HUES48 (cell line): ENCODE measurements around the gene CUL4A.
"Not testable (repeated sequence)": the region's sequence is repeated elsewhere in the genome, so short reads cannot be mapped to it uniquely, and the experiment has no call there.

Experiments
- H3K27ac ChIP-seq: one replicate; pipeline ENCODE4 v1.7.0; 2013; ENCODE audit warnings: low read depth, low read length, inconsistent platforms
- H3K27me3 ChIP-seq: 2 replicates; pipeline ENCODE4 v1.6.1; 2013; ENCODE audit warnings: mild to moderate bottlenecking, low read length; ENCODE audit not compliant: control insufficient read depth, insufficient read depth
- H3K36me3 ChIP-seq: 2 replicates; pipeline ENCODE4 v1.6.1; 2013; ENCODE audit warnings: low read length; ENCODE audit not compliant: control insufficient read depth, insufficient read depth
- H3K4me1 ChIP-seq: 2 replicates; pipeline ENCODE4 v1.6.1; 2013; ENCODE audit warnings: mild to moderate bottlenecking, low read length; ENCODE audit not compliant: control insufficient read depth, insufficient read depth
- H3K4me3 ChIP-seq: 2 replicates; pipeline ENCODE4 v1.5.1; 2013; ENCODE audit warnings: mild to moderate bottlenecking, low read depth, low read length
- H3K9ac ChIP-seq: 2 replicates; pipeline ENCODE4 v1.6.1; 2013; ENCODE audit warnings: mild to moderate bottlenecking, low read depth, low read length, moderate library complexity
- H3K9me3 ChIP-seq: 2 replicates; pipeline ENCODE4 v1.6.1; 2013; ENCODE audit warnings: low read length; ENCODE audit not compliant: control insufficient read depth, insufficient read depth

CUL4A gene

DNA sequence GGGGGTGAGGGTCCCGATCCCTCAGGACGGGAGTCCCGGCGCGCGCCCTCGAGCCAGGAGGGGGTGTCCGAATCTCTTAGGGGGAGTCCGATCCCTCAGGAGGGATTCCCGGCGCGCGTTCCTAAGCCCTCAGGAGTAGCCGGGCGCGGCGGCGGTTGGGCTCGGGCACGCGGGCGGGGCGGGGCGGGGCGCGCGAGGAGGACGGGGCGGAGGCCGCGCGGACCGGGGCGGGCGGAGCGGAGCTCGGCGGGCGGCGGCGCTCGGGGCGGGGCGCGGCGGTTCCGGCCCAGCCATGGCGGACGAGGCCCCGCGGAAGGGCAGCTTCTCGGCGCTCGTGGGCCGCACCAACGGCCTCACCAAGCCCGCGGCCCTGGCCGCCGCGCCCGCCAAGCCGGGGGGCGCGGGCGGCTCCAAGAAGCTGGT is at the start of gene CUL4A:
Gene CUL4A, plus strand, starts transcription at position 278 of the 423 bp plus-strand sequence. Its CDS starts 15 bp downstream, at position 293.
- Histone ChIP-seq H3K27ac (peak within 1 kb of the TSS; percentile 99), H3K4me1 (peaks cover 27% of the 10 kb centered on the region), H3K36me3 (peaks cover 36% of the 10 kb centered on the region), H3K9ac (peak within 1 kb of the TSS; percentile 98), H3K27me3 (no peaks in the 10 kb centered on the region), H3K4me3 (peak within 1 kb of the TSS; percentile 80), H3K9me3 (no peaks in the 10 kb centered on the region)

DNA sequence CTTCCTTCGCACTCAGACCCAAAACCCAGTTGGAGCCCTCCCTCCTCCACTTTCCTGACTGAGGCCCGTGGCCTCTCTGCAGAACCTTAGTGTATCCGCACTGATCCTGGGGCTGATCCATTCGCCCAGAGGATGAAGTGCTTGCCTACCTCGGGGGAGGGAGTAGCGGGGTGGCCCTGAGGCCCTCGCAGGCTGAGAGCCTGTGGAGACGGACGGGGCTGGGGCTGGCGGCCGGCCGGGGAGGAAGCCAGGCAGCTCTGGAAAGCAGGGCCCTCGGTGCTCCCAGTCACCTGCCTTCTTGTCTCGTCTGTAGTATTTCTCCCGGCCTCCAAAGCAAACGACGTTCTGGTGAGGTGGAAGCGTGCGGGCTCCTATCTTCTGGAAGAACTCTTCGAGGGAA is 49.7 kb upstream of the CUL4A start:
- no peaks in the 10 kb centered on the region for H3K27me3 ChIP-seq
- H3K36me3 ChIP-seq: no peaks in the 10 kb centered on the region

DNA sequence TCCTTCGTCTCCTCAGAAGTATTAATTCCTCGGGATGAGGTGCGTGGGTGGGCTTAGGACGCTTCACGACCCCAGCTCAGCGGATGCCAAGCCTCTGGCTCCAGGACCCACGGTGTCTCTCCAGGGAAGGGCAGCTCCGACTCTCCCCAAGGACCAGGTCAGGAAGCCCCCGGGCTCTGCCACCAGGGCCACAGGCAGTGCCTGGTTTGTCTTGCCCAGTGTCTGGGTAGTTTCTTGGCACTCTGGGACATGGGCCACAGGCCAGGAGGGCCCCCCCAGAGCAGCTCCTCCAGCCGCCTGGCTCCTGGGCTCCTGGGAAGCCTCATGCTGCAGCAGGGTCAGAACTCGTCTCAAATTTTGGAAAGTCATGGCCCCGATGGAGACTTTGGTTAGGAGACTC is 48.4 kb upstream of the CUL4A start:
- Histone ChIP-seq H3K27ac (no peak overlapping the region), H3K9me3 (no peaks in the 10 kb centered on the region), H3K4me1 (peaks cover 11% of the 10 kb centered on the region; the same call in 1 of the 2 replicates), H3K27me3 (no peaks in the 10 kb centered on the region), H3K36me3 (no peaks in the 10 kb centered on the region), H3K4me3 (no peak overlapping the region), H3K9ac (no peak overlapping the region)

More for the DNA sequence above, 49.7 kb upstream of the CUL4A start:
- Histone ChIP-seq H3K9ac (no peak overlapping the region), H3K4me3 (no peak overlapping the region), H3K4me1 (peaks cover 12% of the 10 kb centered on the region), H3K9me3 (no peaks in the 10 kb centered on the region), H3K27ac (no peak overlapping the region)

DNA sequence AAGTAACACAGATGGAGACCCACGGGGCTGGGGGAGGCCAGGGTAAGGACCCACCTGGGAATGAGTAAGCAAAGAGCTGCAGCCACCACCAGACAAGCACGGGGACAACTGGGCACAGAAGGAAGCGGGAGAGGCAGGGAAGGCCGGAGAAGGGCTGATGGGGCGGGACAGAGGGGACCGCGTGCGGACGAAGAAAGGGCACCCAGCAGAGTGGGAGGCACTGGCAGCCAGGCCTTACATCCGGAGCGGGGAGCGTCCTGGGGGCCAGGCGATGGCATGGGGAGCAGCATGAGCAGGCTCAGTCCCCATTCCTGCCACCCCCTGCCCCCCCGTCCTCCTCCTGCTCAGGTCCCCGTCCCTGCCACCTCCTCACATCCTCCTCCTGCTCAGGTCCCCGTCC is 48.0 kb upstream of the CUL4A start:
- Histone ChIP-seq H3K9ac (no peak overlapping the region), H3K4me1 (peaks cover 11% of the 10 kb centered on the region; the same call in 1 of the 2 replicates), H3K4me3 (no peak overlapping the region), H3K27ac (no peak overlapping the region), H3K27me3 (no peaks in the 10 kb centered on the region), H3K9me3 (no peaks in the 10 kb centered on the region), H3K36me3 (no peaks in the 10 kb centered on the region)

DNA sequence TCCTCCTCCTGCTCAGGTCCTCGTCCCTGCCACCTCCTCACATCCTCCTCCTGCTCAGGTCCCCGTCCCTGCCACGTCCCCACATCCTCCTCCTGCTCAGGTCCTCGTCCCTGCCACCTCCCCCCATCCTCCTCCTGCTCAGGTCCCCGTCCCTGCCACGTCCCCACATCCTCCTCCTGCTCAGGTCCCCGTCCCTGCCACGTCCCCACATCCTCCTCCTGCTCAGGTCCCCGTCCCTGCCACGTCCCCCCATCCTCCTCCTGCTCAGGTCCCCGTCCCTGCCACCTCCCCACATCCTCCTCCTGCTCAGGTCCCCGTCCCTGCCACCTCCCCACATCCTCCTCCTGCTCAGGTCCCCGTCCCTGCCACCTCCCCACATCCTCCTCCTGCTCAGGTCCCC is 47.4 kb upstream of the CUL4A start:
- H3K36me3 ChIP-seq, H3K9me3 ChIP-seq, H3K27me3 ChIP-seq, H3K27ac ChIP-seq, H3K9ac ChIP-seq, H3K4me3 ChIP-seq: not testable (repeated sequence)
- H3K4me1 ChIP-seq: peaks cover 11% of the 10 kb centered on the region; the same call in 1 of the 2 replicates

DNA sequence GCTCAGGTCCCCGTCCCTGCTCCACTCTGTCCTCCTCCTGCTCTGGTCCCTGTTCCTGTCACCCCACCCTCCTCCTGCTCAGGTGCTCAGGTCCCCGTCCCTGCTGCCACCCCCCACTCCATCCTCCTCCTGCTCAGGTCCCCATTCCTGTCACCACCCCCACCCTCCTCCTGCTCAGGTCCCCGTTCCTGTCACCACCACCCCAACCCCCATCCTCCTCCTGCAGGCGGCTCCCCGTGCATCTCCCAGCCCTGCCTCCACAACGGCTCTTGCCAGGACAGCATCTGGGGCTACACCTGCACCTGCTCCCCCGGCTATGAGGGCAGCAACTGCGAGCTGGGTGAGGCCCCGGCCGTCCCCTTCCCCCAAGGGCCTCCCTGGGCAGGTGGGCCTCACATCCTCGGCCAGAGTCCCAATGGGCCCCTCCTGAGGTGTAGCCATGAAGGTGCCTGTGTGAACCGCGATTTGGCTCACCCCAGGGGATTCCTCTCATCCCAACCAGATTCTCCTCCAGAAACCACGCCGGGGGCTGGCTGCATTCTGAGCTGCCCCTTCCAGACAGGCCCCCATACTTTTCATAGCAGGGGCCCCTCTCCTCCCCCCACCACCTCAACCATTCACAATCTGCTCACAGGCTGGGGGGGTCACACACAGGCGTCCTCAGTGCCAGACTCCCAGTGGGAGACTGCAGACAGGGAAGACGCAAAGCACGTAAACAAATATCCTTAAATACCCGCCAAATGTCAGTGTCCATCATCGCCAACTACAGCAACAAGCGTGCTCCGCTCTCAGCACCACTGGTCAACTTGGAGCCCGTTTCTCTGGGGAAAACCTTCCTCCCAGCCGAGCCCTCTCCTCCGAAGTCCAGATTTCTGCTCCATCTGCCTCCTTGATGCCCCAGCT is 46.4 kb upstream of the CUL4A start:
- H3K9me3 ChIP-seq: no peaks in the 10 kb centered on the region
- no peak overlapping the region for H3K4me3 ChIP-seq
- H3K4me1 ChIP-seq: peaks cover 11% of the 10 kb centered on the region; the same call in 1 of the 2 replicates
- H3K27me3 ChIP-seq: no peaks in the 10 kb centered on the region
- no peak overlapping the region for H3K9ac ChIP-seq
- H3K36me3 ChIP-seq: no peaks in the 10 kb centered on the region
- H3K27ac ChIP-seq: no peak overlapping the region

DNA sequence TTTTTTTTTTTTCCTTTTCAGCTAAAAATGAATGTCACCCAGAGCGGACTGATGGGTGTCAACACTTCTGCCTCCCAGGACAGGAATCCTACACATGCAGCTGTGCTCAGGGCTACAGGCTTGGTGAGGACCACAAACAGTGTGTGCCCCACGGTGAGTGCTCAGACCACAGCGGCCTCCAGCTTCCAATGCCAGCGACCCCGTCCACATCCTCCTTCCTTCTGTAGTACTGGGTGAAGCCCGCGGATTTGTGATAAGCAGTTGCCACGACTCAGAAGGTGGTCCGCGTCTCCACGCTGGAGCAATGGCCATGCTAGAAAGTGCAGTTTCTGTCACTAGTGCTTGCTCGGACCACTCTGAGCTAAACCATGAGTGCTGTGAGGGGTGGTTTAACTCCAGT is 44.9 kb upstream of the CUL4A start:
- Histone ChIP-seq H3K9ac (no peak overlapping the region), H3K27ac (no peak overlapping the region), H3K36me3 (peaks cover 3% of the 10 kb centered on the region; the same call in 1 of the 2 replicates), H3K9me3 (no peaks in the 10 kb centered on the region), H3K4me1 (peaks cover 4% of the 10 kb centered on the region; the same call in 1 of the 2 replicates), H3K27me3 (no peaks in the 10 kb centered on the region), H3K4me3 (no peak overlapping the region)

DNA sequence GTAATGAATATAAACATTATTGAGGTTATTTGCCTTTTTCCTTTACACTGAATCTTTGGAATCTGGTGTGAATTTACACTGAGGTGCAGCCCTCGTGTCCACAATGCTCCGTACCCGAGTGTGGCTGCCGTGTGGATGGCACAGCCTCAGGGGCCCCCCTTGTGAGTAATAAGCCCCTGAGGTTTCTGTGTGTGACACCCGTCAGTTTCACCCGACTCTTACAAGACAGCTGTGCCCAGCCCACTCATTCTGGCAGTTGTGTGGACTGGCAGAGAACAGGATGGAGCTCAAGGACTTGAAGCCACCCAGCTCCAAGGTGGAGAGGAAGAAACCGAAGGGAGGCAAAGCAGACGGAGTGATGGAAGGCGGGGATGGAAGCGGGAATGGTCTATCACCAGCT is 43.1 kb upstream of the CUL4A start:
- Histone ChIP-seq H3K9ac (no peak overlapping the region), H3K27me3 (no peaks in the 10 kb centered on the region), H3K4me1 (peaks cover 8% of the 10 kb centered on the region; the same call in 1 of the 2 replicates), H3K27ac (no peak overlapping the region), H3K36me3 (peaks cover 9% of the 10 kb centered on the region; the same call in 1 of the 2 replicates), H3K4me3 (no peak overlapping the region), H3K9me3 (no peaks in the 10 kb centered on the region)

DNA sequence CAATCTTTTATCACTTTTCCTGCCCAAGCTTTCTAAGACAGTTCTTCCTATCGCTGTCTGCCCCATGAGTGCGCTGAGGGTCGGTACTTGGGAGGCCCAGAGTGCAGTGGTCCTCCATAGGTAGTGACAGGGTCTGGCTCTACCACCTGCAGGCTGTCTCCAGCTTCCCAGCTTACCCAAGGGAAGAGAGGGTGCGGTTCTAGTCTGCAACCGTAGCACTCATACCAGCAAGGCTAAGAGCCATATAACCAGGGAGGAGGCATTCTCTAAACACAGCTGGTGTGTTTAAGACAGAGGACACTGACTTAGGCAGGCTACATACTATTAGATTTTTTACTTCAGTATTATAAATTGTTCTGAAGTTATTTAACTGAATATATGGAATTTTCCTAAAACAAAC is 42.7 kb upstream of the CUL4A start:
- Histone ChIP-seq H3K9ac (no peak overlapping the region), H3K27ac (no peak overlapping the region), H3K27me3 (no peaks in the 10 kb centered on the region), H3K9me3 (no peaks in the 10 kb centered on the region), H3K36me3 (peaks cover 14% of the 10 kb centered on the region; the same call in 1 of the 2 replicates), H3K4me3 (no peak overlapping the region), H3K4me1 (peaks cover 8% of the 10 kb centered on the region; the same call in 1 of the 2 replicates)

DNA sequence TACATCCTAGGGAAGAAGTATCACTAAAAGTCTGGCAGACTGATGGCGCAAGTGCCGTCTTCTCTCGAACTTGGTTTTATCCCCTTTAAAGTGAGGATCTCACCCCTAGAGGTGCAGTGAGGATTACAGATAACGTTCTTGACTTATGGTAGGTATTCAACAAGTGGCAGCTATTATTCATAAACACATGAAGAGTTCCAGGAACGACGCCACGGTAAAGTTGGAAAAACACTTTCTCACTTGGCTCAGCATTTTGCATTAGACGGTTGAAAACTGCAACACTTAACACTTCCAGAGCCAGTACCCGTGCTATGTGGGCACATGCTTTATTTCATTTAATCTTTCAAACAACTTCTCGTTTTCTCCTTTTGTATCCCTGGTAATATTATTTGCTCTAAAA is 42.3 kb upstream of the CUL4A start:
- Histone ChIP-seq H3K36me3 (peaks cover 17% of the 10 kb centered on the region; the same call in 1 of the 2 replicates), H3K27ac (no peak overlapping the region), H3K4me3 (no peak overlapping the region), H3K4me1 (peaks cover 8% of the 10 kb centered on the region; the same call in 1 of the 2 replicates), H3K9me3 (no peaks in the 10 kb centered on the region), H3K9ac (no peak overlapping the region), H3K27me3 (no peaks in the 10 kb centered on the region)

DNA sequence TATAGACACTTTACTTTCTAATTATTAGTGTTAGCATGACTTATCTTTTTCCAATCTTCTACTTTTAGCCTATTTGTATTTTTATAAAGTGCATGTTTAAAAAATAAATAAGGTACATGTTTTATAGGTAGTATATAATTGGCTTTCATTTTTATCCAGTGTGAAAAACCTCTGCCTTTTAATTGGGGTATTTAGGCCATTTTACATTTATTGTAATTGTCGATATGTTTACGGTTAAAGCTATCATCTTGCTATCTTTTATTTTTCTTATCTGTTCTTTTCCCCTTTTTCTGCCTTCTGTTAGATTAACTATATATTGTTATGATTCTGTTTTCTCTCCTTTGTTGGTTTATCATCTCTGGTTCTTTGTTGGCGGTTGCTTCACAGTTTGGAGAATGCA is 41.8 kb upstream of the CUL4A start:
- no peaks in the 10 kb centered on the region for H3K9me3 ChIP-seq
- H3K4me1 ChIP-seq: peaks cover 8% of the 10 kb centered on the region; the same call in 1 of the 2 replicates
- no peaks in the 10 kb centered on the region for H3K27me3 ChIP-seq
- H3K4me3 ChIP-seq: no peak overlapping the region
- H3K36me3 ChIP-seq: peaks cover 18% of the 10 kb centered on the region
- H3K9ac ChIP-seq: no peak overlapping the region
- no peak overlapping the region for H3K27ac ChIP-seq
